GF-D8 (cell line): ENCODE results near the gene SEMA4G.

ENCODE experiments used
- DNase-seq: peaks from one replicate; lab custom pipeline; 2025; lab: John Stamatoyannopoulos, UW

The SEMA4G gene

GRCh38 chr10:100969187-100970075 is at the start of gene SEMA4G:
Gene SEMA4G, plus strand, starts transcription at chr10:100969504. Its CDS starts 3,409 bp downstream, at chr10:100972913.
- DNase-seq, result no peak

- DNase-seq, result no peak
Measured at GRCh38 chr10:100923580-100923979, 45.7 kb upstream of the SEMA4G start.

GRCh38 chr10:100927266-100927665 is 42.0 kb upstream of the SEMA4G start:
- DNase-seq, result no peak

- DNase-seq, result no peak
Measured at GRCh38 chr10:100928039-100928438, 41.3 kb upstream of the SEMA4G start.

- DNase-seq, result no peak
Measured at GRCh38 chr10:100930368-100930767, 38.9 kb upstream of the SEMA4G start.

- DNase-seq, result no peak
Measured at GRCh38 chr10:100934084-100934659, 35.1 kb upstream of the SEMA4G start.

GRCh38 chr10:100939763-100940344 is 29.4 kb upstream of the SEMA4G start:
- DNase-seq, result no peak

- no peak for DNase-seq
Measured at GRCh38 chr10:100942229-100942628, 27.1 kb upstream of the SEMA4G start.

GRCh38 chr10:100943508-100943907 is 25.8 kb upstream of the SEMA4G start:
- no peak for DNase-seq

GRCh38 chr10:100945754-100946153 is 23.6 kb upstream of the SEMA4G start:
- no peak for DNase-seq

- DNase-seq, result no peak
Measured at GRCh38 chr10:100948916-100949315, 20.4 kb upstream of the SEMA4G start.

- no peak for DNase-seq
Measured at GRCh38 chr10:100960251-100960650, 9.1 kb upstream of the SEMA4G start.

GRCh38 chr10:100962351-100963080 is 6.8 kb upstream of the SEMA4G start:
- DNase-seq, result no peak

- DNase-seq, result no peak
Measured at GRCh38 chr10:100963826-100964225, 5.5 kb upstream of the SEMA4G start.

GRCh38 chr10:100965820-100966219 is 3.5 kb upstream of the SEMA4G start:
- DNase-seq, result no peak

- DNase-seq, result no peak
Measured at GRCh38 chr10:100966887-100967286, 2.4 kb upstream of the SEMA4G start.

- no peak for DNase-seq
Measured at GRCh38 chr10:100967332-100967731, 2.0 kb upstream of the SEMA4G start.

GRCh38 chr10:100968062-100968736 is 1.1 kb upstream of the SEMA4G start:
- DNase-seq, result no peak

GRCh38 chr10:100968863-100969186 is 479 bp upstream of the SEMA4G start:
- no peak for DNase-seq

- DNase-seq, result no peak
Measured at GRCh38 chr10:100970076-100970913, 991 bp downstream of the SEMA4G start.
